Spleen (tissue), 7 donors: Measurements from ENCODE around the gene FMNL1.

Source experiments
- POLR2A ChIP-seq, 3 donors: fragments of 450-650 bp; IDR thresholded peaks; one replicate each; pipeline ENCODE4 v1.5.1; 2017; ENCODE audit warnings: antibody characterized with exemption in 3 of 3, mild to moderate bottlenecking in 1 of 3
- POLR2AphosphoS5 ChIP-seq, 3 donors: sonication (generic); formaldehyde crosslinking; IDR thresholded peaks; one replicate each; pipeline ENCODE4 v1.5.1; 2017; ENCODE audit warnings: antibody characterized with exemption in 3 of 3
- TF ChIP-seq, protein P1 (sequence below), 11 experiments: fragments of 200-600 bp in 7 of 11; fragments of 450-650 bp in 4 of 11; sonication (generic) in 4 of 11; IDR thresholded peaks in 8 of 11; conservative IDR thresholded peaks in 3 of 11; 1 replicate in 7 of 11; 2 replicates in 4 of 11; pipeline versions ENCODE4 v1.4.0 to v1.8.0; 2016 to 2021; ENCODE audit warnings: antibody characterized with exemption in 11 of 11, inconsistent platforms in 4 of 11, mild to moderate bottlenecking in 1 of 11
- donor health status: DM: no; HTN: no; CAD: no; lungs with moderate emphysema.
- donor health status: DM: no; HTN: no; CAD: no.
- donor health status: DM: no; HTN: no; CAD: no.

DNA sequence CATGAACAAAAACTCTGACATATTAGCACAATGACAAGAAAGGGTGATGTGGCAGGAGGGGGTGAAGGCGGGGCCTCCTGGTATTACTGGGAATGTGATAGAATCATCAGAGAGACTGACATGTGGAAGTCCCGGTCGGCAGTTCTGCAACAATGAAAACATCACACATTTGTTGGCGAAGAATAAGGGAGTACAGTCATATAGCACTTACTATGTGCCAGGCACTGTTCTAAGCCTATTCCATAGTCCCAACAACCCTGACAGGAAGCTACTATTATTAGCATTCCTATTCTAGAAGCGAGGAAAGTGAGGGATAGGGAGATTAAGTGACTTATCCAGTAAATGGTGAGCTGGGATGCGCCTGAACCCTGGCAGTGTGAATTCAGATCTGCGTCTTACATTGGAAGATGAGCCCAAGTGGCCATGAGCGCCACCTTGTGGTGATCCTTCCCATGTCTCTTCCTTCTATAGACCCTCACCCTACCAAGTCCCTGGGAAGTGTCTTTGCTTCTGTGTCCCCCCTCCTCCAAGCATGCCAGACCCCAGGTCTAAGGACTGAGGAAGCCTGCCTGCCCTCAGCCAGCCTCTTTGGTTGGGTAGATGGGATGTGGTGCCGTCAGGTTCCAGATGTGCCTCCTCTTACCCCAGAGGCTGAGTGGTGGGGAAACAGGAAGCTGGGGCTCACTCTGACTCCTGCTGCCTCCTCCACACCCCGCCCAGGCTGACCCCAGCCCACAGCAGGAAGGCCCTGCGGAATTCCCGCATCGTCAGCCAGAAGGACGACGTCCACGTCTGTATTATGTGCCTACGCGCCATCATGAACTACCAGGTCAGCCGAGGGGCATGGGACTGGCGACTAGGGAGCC, 14.0 kb downstream of the FMNL1 start:
- TF ChIP-seq, protein P1, sequence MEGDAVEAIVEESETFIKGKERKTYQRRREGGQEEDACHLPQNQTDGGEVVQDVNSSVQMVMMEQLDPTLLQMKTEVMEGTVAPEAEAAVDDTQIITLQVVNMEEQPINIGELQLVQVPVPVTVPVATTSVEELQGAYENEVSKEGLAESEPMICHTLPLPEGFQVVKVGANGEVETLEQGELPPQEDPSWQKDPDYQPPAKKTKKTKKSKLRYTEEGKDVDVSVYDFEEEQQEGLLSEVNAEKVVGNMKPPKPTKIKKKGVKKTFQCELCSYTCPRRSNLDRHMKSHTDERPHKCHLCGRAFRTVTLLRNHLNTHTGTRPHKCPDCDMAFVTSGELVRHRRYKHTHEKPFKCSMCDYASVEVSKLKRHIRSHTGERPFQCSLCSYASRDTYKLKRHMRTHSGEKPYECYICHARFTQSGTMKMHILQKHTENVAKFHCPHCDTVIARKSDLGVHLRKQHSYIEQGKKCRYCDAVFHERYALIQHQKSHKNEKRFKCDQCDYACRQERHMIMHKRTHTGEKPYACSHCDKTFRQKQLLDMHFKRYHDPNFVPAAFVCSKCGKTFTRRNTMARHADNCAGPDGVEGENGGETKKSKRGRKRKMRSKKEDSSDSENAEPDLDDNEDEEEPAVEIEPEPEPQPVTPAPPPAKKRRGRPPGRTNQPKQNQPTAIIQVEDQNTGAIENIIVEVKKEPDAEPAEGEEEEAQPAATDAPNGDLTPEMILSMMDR (IDR thresholded peaks at IDR 0.05 in 8 of 11, conservative IDR thresholded peaks at IDR 0.05 in 3 of 11) = peak; percentile 67 to 90 (median 82)
- TF ChIP-seq POLR2A (IDR thresholded peaks at IDR 0.05) (no peak), POLR2AphosphoS5 (IDR thresholded peaks at IDR 0.05) (peak; percentile 34 to 72 (median 60))
